ENCODE data around the gene OR10C1. TPM values are rescaled to one million over a fixed set of nuclear protein-coding genes. Genes with fewer than 3 reads are reported as not detected.

Gene OR10C1, protein sequence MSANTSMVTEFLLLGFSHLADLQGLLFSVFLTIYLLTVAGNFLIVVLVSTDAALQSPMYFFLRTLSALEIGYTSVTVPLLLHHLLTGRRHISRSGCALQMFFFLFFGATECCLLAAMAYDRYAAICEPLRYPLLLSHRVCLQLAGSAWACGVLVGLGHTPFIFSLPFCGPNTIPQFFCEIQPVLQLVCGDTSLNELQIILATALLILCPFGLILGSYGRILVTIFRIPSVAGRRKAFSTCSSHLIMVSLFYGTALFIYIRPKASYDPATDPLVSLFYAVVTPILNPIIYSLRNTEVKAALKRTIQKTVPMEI
- not detected for total RNA-seq
- not detected for total RNA-seq (2013)
- 0 reads per million in 29 experiments for total RNA-seq

DNA sequence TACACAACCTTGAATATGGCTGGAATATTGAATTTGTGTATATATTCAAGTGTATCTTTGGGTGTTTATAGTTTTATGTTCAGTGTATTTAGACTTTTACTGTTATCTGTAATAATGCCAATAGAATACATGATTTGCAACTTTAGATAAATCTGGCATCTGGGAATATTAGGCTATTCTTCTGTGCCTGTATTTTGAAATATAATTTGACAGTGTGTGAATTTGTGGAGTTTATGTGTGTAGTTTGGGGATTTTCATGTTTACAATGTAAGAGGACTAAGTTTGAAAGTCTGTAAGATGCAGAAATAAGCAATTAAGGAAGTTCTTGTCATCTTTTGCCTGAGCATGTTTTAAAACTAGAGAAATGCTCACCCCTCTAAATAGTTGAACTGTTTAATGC lies at the start of gene OR10C1:
Gene OR10C1 (plus strand): TSS at position 301 of the 400 bp plus-strand sequence. CDS start 710 bp downstream, outside the sequence.
- ATAC-seq (replicated peaks in 1 of 4): no peak
- no peaks in the 10 kb centered on the region for H3K9me3 ChIP-seq
- H3K4me1 ChIP-seq (ENCODE audit: control insufficient read depth in 1 of 2, extremely low read depth in 1 of 2, insufficient read depth in 2 of 2, low read length in 2 of 2): no peaks in the 10 kb centered on the region
- Mint-ChIP-seq H3K27ac (no peak within 1 kb of the TSS), H3K9me3 (peaks cover under 1 to 11% (median under 1%) of the 10 kb centered on the region in 3 donors), H3K36me3 (no peaks in the 10 kb centered on the region), H3K4me1 (no peaks in the 10 kb centered on the region), H3K4me3 (no peak within 1 kb of the TSS), H3K27me3 (peaks cover 47 to 57% of the 10 kb centered on the region in 2 donors)
- no peak for DNase-seq
- CTCF ChIA-PET: interaction anchor here in 1 of 2 donors (0.6 kb wide), 1 partner anchor 158 kb away, joined by 3 read pairs; no protein-coding TSS in a partner anchor
- H3K27me3 ChIP-seq (replicated peaks in 1 of 2; ENCODE audit: control insufficient read depth in 2 of 2, extremely low read depth in 1 of 2, insufficient read depth in 2 of 2, low read length in 1 of 2): peaks cover 0 to 11% of the 10 kb centered on the region in 2 experiments
- no peak within 1 kb of the TSS for H3K4me3 ChIP-seq (ENCODE audit: control insufficient read depth in 1 of 2, extremely low read depth in 1 of 2, low read length in 1 of 2)
- POLR2A ChIA-PET: no interaction called here
- no peak within 1 kb of the TSS for H3K27ac ChIP-seq (ENCODE audit: low read length)
- H3K36me3 ChIP-seq (ENCODE audit: control insufficient read depth in 2 of 2, extremely low read depth in 1 of 2, insufficient read depth in 1 of 2, low read length in 1 of 2): no peaks in the 10 kb centered on the region

DNA sequence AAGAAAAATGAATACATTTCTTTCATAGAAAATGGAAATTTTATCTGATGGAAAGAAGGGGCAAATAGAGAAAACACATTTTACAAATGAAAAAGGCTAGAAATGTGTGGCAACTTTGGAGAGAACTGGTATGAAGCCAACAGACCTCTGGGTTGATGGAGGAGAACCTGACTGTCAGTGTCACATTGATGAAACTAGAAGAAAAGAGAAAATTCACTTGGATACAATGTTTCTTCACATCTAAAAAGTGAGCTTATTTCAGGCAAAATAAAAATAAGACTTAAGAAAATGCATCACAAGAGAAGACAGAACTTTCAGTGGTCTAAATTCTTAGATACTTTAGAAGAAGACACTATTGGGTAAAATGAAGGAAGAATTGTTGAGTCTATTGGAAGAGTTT lies 43.8 kb upstream of the OR10C1 start, which contains the start of gene OR12D2:
Gene OR12D2 (plus strand): TSS at position 301 of the 400 bp plus-strand sequence. CDS start 1,069 bp downstream, outside the sequence.
- no peaks in the 10 kb centered on the region for H3K36me3 ChIP-seq (ENCODE audit: control insufficient read depth in 2 of 2, extremely low read depth in 1 of 2, insufficient read depth in 1 of 2, low read length in 1 of 2)
- no peak within 1 kb of the TSS for H3K27ac Mint-ChIP-seq
- no peaks in the 10 kb centered on the region for H3K4me1 Mint-ChIP-seq
- peaks cover 42 to 48% of the 10 kb centered on the region in 2 donors for H3K27me3 Mint-ChIP-seq
- H3K4me3 ChIP-seq (ENCODE audit: control insufficient read depth in 1 of 2, extremely low read depth in 1 of 2, low read length in 1 of 2): no peak within 1 kb of the TSS
- POLR2A ChIA-PET: no interaction called here
- no peak for DNase-seq
- no peak within 1 kb of the TSS for H3K4me3 Mint-ChIP-seq
- no peak within 1 kb of the TSS for H3K27ac ChIP-seq (ENCODE audit: low read length)
- H3K9me3 Mint-ChIP-seq: no peaks in the 10 kb centered on the region
- no peaks in the 10 kb centered on the region for H3K36me3 Mint-ChIP-seq
- CTCF ChIA-PET: no interaction called here
- H3K27me3 ChIP-seq (replicated peaks in 1 of 2; ENCODE audit: control insufficient read depth in 2 of 2, extremely low read depth in 1 of 2, insufficient read depth in 2 of 2, low read length in 1 of 2): peaks cover 0 to 12% of the 10 kb centered on the region in 2 experiments
- H3K9me3 ChIP-seq: no peaks in the 10 kb centered on the region
- no peaks in the 10 kb centered on the region for H3K4me1 ChIP-seq (ENCODE audit: control insufficient read depth in 1 of 2, extremely low read depth in 1 of 2, insufficient read depth in 2 of 2, low read length in 2 of 2)
- no peak for ATAC-seq (replicated peaks in 1 of 4)

DNA sequence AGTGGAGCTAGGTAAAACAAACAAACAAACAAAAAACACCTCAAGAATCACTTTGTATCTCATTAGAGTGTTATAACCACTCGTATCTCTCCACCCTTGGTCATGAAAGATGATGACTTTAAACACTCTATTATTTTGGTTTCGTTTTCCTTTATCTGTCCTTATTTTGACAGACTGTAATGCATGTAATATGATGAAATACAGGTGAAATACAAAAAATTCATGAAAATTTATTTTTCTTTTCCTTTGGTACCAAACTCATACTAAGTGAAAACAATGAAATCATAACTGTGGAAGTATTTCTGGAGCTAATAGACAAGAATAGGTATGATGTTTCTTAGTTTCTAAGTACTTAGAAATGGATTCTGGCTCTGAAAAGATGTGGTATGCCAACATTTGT lies 39.6 kb upstream of the OR10C1 start:
- H3K9me3 ChIP-seq: no peaks in the 10 kb centered on the region
- ChIA-PET POLR2A (interaction anchor here in 1 of 2 donors (0.6 kb wide), 1 partner anchor 16 kb away, joined by 3 read pairs; no protein-coding TSS in a partner anchor), CTCF (no interaction called here)
- Mint-ChIP-seq H3K4me1 (no peaks in the 10 kb centered on the region), H3K27ac (no peak overlapping the region), H3K9me3 (no peaks in the 10 kb centered on the region), H3K36me3 (no peaks in the 10 kb centered on the region), H3K27me3 (peaks cover 40 to 56% of the 10 kb centered on the region in 2 donors), H3K4me3 (no peak overlapping the region)
- ATAC-seq (replicated peaks in 1 of 4) (no peak), DNase-seq (no peak)
- H3K36me3 ChIP-seq (ENCODE audit: control insufficient read depth in 2 of 2, extremely low read depth in 1 of 2, insufficient read depth in 1 of 2, low read length in 1 of 2): no peaks in the 10 kb centered on the region
- no peaks in the 10 kb centered on the region for H3K4me1 ChIP-seq (ENCODE audit: control insufficient read depth in 1 of 2, extremely low read depth in 1 of 2, insufficient read depth in 2 of 2, low read length in 2 of 2)
- H3K27ac ChIP-seq (ENCODE audit: low read length): no peak overlapping the region
- peaks cover 0 to 3% of the 10 kb centered on the region in 2 experiments for H3K27me3 ChIP-seq (replicated peaks in 1 of 2; ENCODE audit: control insufficient read depth in 2 of 2, extremely low read depth in 1 of 2, insufficient read depth in 2 of 2, low read length in 1 of 2)
- no peak overlapping the region for H3K4me3 ChIP-seq (ENCODE audit: control insufficient read depth in 1 of 2, extremely low read depth in 1 of 2, low read length in 1 of 2)
- no CpG with 5 or more reads among the region's 2 CpGs for WGBS (ENCODE audit: insufficient coverage)

DNA sequence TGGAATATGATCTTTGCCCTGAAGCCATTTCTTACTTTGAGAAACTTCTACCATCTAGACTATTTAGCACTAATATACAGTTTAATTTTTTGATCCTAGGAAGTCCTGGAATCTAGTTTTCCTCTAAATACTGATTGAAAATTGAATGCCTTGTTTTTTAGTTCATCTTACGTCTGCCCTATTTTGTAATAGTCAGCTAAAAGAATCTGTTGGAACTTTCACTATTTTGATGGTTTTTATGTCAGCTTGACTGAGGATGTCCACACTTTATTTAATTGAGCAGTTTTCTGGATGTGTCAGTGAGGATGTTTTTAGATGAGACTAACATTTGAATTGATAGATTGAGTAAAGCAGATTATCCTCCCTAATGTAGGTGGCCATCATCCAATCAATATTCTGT lies 35.3 kb upstream of the OR10C1 start:
- Mint-ChIP-seq H3K27me3 (peaks cover 47 to 64% of the 10 kb centered on the region in 2 donors), H3K4me1 (no peaks in the 10 kb centered on the region), H3K9me3 (peaks cover 0 to 6% (median 3%) of the 10 kb centered on the region in 3 donors), H3K36me3 (no peaks in the 10 kb centered on the region), H3K27ac (no peak overlapping the region), H3K4me3 (no peak overlapping the region)
- H3K36me3 ChIP-seq (ENCODE audit: control insufficient read depth in 2 of 2, extremely low read depth in 1 of 2, insufficient read depth in 1 of 2, low read length in 1 of 2): no peaks in the 10 kb centered on the region
- H3K9me3 ChIP-seq: no peaks in the 10 kb centered on the region
- H3K4me1 ChIP-seq (ENCODE audit: control insufficient read depth in 1 of 2, extremely low read depth in 1 of 2, insufficient read depth in 2 of 2, low read length in 2 of 2): no peaks in the 10 kb centered on the region
- no peak for DNase-seq
- POLR2A ChIA-PET: no interaction called here
- no peak overlapping the region for H3K27ac ChIP-seq (ENCODE audit: low read length)
- ATAC-seq (replicated peaks in 1 of 4): no peak
- peaks cover 0 to 3% of the 10 kb centered on the region in 2 experiments for H3K27me3 ChIP-seq (replicated peaks in 1 of 2; ENCODE audit: control insufficient read depth in 2 of 2, extremely low read depth in 1 of 2, insufficient read depth in 2 of 2, low read length in 1 of 2)
- no CpG with 5 or more reads among the region's 1 CpG for WGBS (ENCODE audit: insufficient coverage)
- CTCF ChIA-PET: no interaction called here
- H3K4me3 ChIP-seq (ENCODE audit: control insufficient read depth in 1 of 2, extremely low read depth in 1 of 2, low read length in 1 of 2): no peak overlapping the region

DNA sequence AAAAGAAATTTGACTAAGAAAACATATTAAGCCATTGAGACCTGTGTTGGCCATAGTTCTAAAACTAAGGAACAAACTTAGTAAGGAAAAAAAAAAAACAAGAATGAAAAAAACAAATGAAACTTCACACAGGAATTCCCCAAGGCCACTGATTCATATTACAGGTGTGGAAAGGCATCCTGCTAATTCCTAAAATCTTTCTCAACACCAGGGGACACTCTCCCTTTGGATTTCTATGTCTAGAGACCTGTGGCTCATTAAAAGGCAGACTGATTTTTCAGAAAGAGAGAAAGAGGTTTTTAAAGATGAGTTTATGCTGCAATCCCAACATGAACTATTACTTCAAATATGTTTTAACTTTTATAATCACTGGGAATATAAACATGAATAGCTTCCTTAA lies 24.5 kb upstream of the OR10C1 start, which contains the start of gene OR12D1:
Gene OR12D1 (plus strand): TSS at position 341 of the 400 bp plus-strand sequence.
- H3K4me3 ChIP-seq (ENCODE audit: control insufficient read depth in 1 of 2, extremely low read depth in 1 of 2, low read length in 1 of 2): no peak within 1 kb of the TSS
- peaks cover 0 to 10% of the 10 kb centered on the region in 2 experiments for H3K27me3 ChIP-seq (replicated peaks in 1 of 2; ENCODE audit: control insufficient read depth in 2 of 2, extremely low read depth in 1 of 2, insufficient read depth in 2 of 2, low read length in 1 of 2)
- Mint-ChIP-seq H3K4me3 (no peak within 1 kb of the TSS), H3K9me3 (peaks cover 18 to 24% (median 20%) of the 10 kb centered on the region in 3 donors), H3K27me3 (peaks cover 35 to 46% of the 10 kb centered on the region in 2 donors), H3K36me3 (no peaks in the 10 kb centered on the region), H3K27ac (no peak within 1 kb of the TSS), H3K4me1 (no peaks in the 10 kb centered on the region)
- H3K9me3 ChIP-seq: no peaks in the 10 kb centered on the region
- no peak within 1 kb of the TSS for H3K27ac ChIP-seq (ENCODE audit: low read length)
- ATAC-seq (replicated peaks in 1 of 4) (no peak), DNase-seq (no peak)
- no peaks in the 10 kb centered on the region for H3K36me3 ChIP-seq (ENCODE audit: control insufficient read depth in 2 of 2, extremely low read depth in 1 of 2, insufficient read depth in 1 of 2, low read length in 1 of 2)
- no peaks in the 10 kb centered on the region for H3K4me1 ChIP-seq (ENCODE audit: control insufficient read depth in 1 of 2, extremely low read depth in 1 of 2, insufficient read depth in 2 of 2, low read length in 2 of 2)
- ChIA-PET CTCF (no interaction called here), POLR2A (no interaction called here)

DNA sequence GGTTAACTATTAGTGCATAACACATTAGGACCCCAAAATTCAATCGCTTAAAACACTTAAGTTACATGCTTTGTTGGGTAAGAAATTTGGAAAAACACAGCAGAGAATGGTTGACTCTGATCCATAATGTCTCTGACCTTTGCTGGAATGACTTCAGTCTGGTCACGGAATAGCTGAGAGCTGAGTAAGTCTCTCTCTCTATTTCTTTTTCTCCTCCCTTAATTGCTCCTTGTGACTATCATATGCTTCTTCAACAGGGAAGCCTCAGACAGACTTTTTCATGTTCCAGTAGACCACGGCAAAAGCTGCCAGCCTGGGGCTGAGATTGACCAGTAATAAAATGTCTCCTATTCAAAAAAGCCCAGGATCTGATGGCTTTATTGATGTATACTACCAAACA lies 19.6 kb upstream of the OR10C1 start:
- Histone ChIP-seq H3K9me3 (no peaks in the 10 kb centered on the region), H3K27ac (ENCODE audit: low read length) (no peak overlapping the region), H3K36me3 (ENCODE audit: control insufficient read depth in 2 of 2, extremely low read depth in 1 of 2, insufficient read depth in 1 of 2, low read length in 1 of 2) (no peaks in the 10 kb centered on the region), H3K4me3 (ENCODE audit: control insufficient read depth in 1 of 2, extremely low read depth in 1 of 2, low read length in 1 of 2) (no peak overlapping the region), H3K27me3 (replicated peaks in 1 of 2; ENCODE audit: control insufficient read depth in 2 of 2, extremely low read depth in 1 of 2, insufficient read depth in 2 of 2, low read length in 1 of 2) (no peaks in the 10 kb centered on the region), H3K4me1 (ENCODE audit: control insufficient read depth in 1 of 2, extremely low read depth in 1 of 2, insufficient read depth in 2 of 2, low read length in 2 of 2) (no peaks in the 10 kb centered on the region)
- H3K4me3 Mint-ChIP-seq: no peak overlapping the region
- H3K36me3 Mint-ChIP-seq: no peaks in the 10 kb centered on the region
- ChIA-PET CTCF (no interaction called here), POLR2A (no interaction called here)
- ATAC-seq (replicated peaks in 1 of 4): no peak
- H3K27ac Mint-ChIP-seq: no peak overlapping the region
- WGBS (ENCODE audit: insufficient coverage): no CpG with 5 or more reads among the region's 3 CpGs
- H3K4me1 Mint-ChIP-seq: no peaks in the 10 kb centered on the region
- peaks cover 32 to 43% of the 10 kb centered on the region in 2 donors for H3K27me3 Mint-ChIP-seq
- peaks cover 0 to 4% (median 0%) of the 10 kb centered on the region in 3 donors for H3K9me3 Mint-ChIP-seq
- no peak for DNase-seq

All from T-cell (primary cell).